ENCODE data around the gene NBEAL1. TPM values are rescaled to one million over a fixed set of nuclear protein-coding genes. Genes with fewer than 3 reads are reported as not detected.

The NBEAL1 gene
- total and polyA plus RNA-seq, 2 of the 8 experiments (the other 6 are each of a cell fraction or from before 2014, with no cell fraction given), result 2.3 to 10.7 TPM

DNA sequence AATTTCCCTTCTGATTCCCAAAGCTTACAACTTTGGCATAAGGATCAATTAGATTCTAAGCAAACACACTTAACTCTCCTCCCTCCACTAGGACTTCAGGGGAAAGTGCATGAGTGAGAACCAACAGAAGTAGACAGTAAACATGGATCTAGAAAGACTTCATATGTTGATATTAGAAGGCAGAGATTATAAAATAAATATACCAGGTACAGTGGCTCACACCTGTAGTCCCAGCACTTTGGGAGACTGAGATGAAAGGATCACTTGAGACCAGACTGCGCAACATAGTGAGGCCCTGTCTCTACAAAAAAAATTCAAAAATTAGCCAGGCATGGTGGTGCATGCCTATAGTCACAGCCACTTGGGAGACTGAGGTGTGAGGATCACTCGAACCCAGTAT is 15.9 kb downstream of the NBEAL1 start:
- Histone ChIP-seq H3K4me2 (ENCODE audit: insufficient read depth in 1 of 2, low read depth in 2 of 2, low read length in 2 of 2) (no peak overlapping the region), H3K79me1 (ENCODE audit: low read depth, low read length) (no peaks in the 10 kb centered on the region), H4K91ac (replicated peaks; ENCODE audit: insufficient read length, low read length) (no peak overlapping the region), H3K4me3 (ENCODE audit: extremely low read depth in 1 of 4, insufficient read depth in 2 of 4, low read depth in 3 of 4, low read length in 4 of 4) (no peak overlapping the region), H2AFZ (ENCODE audit: low read length) (no peak overlapping the region), H2BK12ac (ENCODE audit: low read depth, low read length) (no peak overlapping the region), H3K4me1 (replicated peaks in 1 of 4; ENCODE audit: control insufficient read depth in 3 of 4, insufficient read depth in 4 of 4, low read length in 3 of 4) (no peaks in the 10 kb centered on the region), H3K18ac (ENCODE audit: extremely low read depth, low read length) (no peak overlapping the region), H3K27me3 (replicated peaks in 1 of 4; ENCODE audit: control insufficient read depth in 3 of 4, extremely low read depth in 1 of 4, insufficient read depth in 3 of 4, low read length in 3 of 4) (no peaks in the 10 kb centered on the region), H3K56ac (replicated peaks; ENCODE audit: insufficient read length, low read depth, low read length) (no peak overlapping the region), H4K20me1 (replicated peaks in 1 of 2; ENCODE audit: control insufficient read depth in 1 of 2, insufficient read depth in 2 of 2, low read length in 2 of 2) (no peaks in the 10 kb centered on the region), H3K79me2 (ENCODE audit: control insufficient read depth in 1 of 2, insufficient read depth in 2 of 2, low read length in 2 of 2) (no peaks in the 10 kb centered on the region), H4K5ac (ENCODE audit: insufficient read length, low read depth, low read length) (no peak overlapping the region), H2BK20ac (ENCODE audit: low read length) (no peak overlapping the region), H3K9me3 (ENCODE audit: insufficient read depth in 2 of 2, low read depth in 1 of 2, low read length in 1 of 2) (no peaks in the 10 kb centered on the region), H2AK5ac (ENCODE audit: low read depth, low read length) (no peak overlapping the region), H4K8ac (ENCODE audit: extremely low read depth, insufficient read depth, low read length) (no peak overlapping the region), H2BK5ac (ENCODE audit: low read depth, low read length) (no peak overlapping the region; the same call in 1 of the 2 replicates), H3K14ac (ENCODE audit: insufficient read length) (no peak overlapping the region), H3K36me3 (ENCODE audit: control insufficient read depth in 2 of 4, insufficient read depth in 4 of 4, low read length in 3 of 4) (no peaks in the 10 kb centered on the region), H3K23me2 (ENCODE audit: low read depth, low read length) (no peaks in the 10 kb centered on the region), H3K23ac (ENCODE audit: insufficient read length) (no peak overlapping the region), H3K9ac (replicated peaks in 1 of 4; ENCODE audit: extremely low read depth in 1 of 4, low read depth in 3 of 4, low read length in 3 of 4) (no peak overlapping the region), H3K27ac (ENCODE audit: low read depth, low read length) (no peak overlapping the region), H2BK15ac (ENCODE audit: low read length) (no peak overlapping the region), H3K4ac (replicated peaks; ENCODE audit: insufficient read length, low read depth, low read length) (no peak overlapping the region), H2BK120ac (replicated peaks; ENCODE audit: low read depth, low read length) (no peak overlapping the region)
- POLR2A ChIA-PET (ENCODE audit: partially characterized antibody), result interaction anchor here (1.9 kb wide), 1 partner anchor 13 kb away, joined by 4 read pairs; no protein-coding TSS in a partner anchor
- FAIRE-seq (no peak), DNase-seq (ENCODE audit: low read depth in 1 of 2, low spot score in 2 of 2) (no peak)
- CTCF ChIA-PET (ENCODE audit: partially characterized antibody), result no interaction called here
- TF ChIP-seq TEAD4 (IDR thresholded peaks at IDR 0.05; ENCODE audit: low read depth, low read length) (no peak), RBBP5 (IDR thresholded peaks at IDR 0.05; ENCODE audit: borderline replicate concordance, low read depth, low read length) (no peak)
- TF ChIP-seq, protein P1, sequence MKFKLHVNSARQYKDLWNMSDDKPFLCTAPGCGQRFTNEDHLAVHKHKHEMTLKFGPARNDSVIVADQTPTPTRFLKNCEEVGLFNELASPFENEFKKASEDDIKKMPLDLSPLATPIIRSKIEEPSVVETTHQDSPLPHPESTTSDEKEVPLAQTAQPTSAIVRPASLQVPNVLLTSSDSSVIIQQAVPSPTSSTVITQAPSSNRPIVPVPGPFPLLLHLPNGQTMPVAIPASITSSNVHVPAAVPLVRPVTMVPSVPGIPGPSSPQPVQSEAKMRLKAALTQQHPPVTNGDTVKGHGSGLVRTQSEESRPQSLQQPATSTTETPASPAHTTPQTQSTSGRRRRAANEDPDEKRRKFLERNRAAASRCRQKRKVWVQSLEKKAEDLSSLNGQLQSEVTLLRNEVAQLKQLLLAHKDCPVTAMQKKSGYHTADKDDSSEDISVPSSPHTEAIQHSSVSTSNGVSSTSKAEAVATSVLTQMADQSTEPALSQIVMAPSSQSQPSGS (IDR thresholded peaks at IDR 0.05; ENCODE audit: low read length), result no peak
- 93% methylated on average over 2 of the region's 2 CpGs; no CpG with 5 or more reads in 1 of the 2 experiments for WGBS, 2 experiments (ENCODE audit: extremely low coverage in 1 of 2, insufficient coverage in 1 of 2, insufficient read length in 1 of 2, insufficient replicate concordance in 2 of 2, low coverage in 1 of 2, low lambda C conversion rate in 2 of 2, missing lambda C conversion rate in 1 of 2)
